ENCODE results near the gene SPATA18. TPM values are rescaled to one million over a fixed set of nuclear protein-coding genes. Genes with fewer than 3 reads are reported as not detected.

The SPATA18 gene
- total and polyA plus RNA-seq, 2 of the 13 experiments (the other 11 are each of a cell fraction or from before 2014, with no cell fraction given), result 5.7 to 13.2 TPM

- TF ChIP-seq AKNA (CRISPR knock-in tag; IDR thresholded peaks at IDR 0.05; ENCODE audit: borderline replicate concordance) (no peak), TCF12 (IDR thresholded peaks at IDR 0.05) (no peak), TCF12 (CRISPR knock-in tag; IDR thresholded peaks at IDR 0.05) (no peak), ZNF33B (CRISPR knock-in tag; IDR thresholded peaks at IDR 0.05) (peak; percentile 25; the same call in 1 of the 2 replicates), ZNF530 (CRISPR knock-in tag; IDR thresholded peaks at IDR 0.05; ENCODE audit: low read depth) (no peak), HMGXB4 (CRISPR knock-in tag; IDR thresholded peaks at IDR 0.05; ENCODE audit: borderline replicate concordance in 1 of 2, low read depth in 1 of 2) (peak in 1 of 2 experiments; percentile 32; a peak in 1 of 4 replicates), ZNF564 (CRISPR knock-in tag; IDR thresholded peaks at IDR 0.05) (peak; percentile 63), ZBTB38 (CRISPR knock-in tag; IDR thresholded peaks at IDR 0.05) (no peak), MED1 (CRISPR knock-in tag; IDR thresholded peaks at IDR 0.05) (peak; percentile 33; the same call in 1 of the 2 replicates), NFKB2 (CRISPR knock-in tag; IDR thresholded peaks at IDR 0.05; ENCODE audit: borderline replicate concordance) (peak; percentile 26; the same call in 1 of the 2 replicates), ZNF280B (CRISPR knock-in tag; IDR thresholded peaks at IDR 0.05; ENCODE audit: borderline replicate concordance) (no peak), AGO2 (optimal IDR thresholded peaks at IDR 0.05; ENCODE audit: low read depth, low read length) (peak; percentile 52), KDM5B (CRISPR knock-in tag; IDR thresholded peaks at IDR 0.05; ENCODE audit: borderline replicate concordance) (peak; percentile 75; the same call in 1 of the 2 replicates), ZKSCAN5 (CRISPR knock-in tag; IDR thresholded peaks at IDR 0.05) (0 out of 2 replicates have a peak, but pooled peaks have one; percentile 27), HNRNPK (IDR thresholded peaks at IDR 0.05; ENCODE audit: low read depth, low read length, poor library complexity, severe bottlenecking) (peak; percentile 49), TRIM22 (IDR thresholded peaks at IDR 0.05) (no peak), HIVEP1 (CRISPR knock-in tag; IDR thresholded peaks at IDR 0.05) (peak; percentile 65; the same call in 1 of the 2 replicates), ZNF441 (CRISPR knock-in tag; IDR thresholded peaks at IDR 0.05; ENCODE audit: borderline replicate concordance) (0 out of 2 replicates have a peak, but pooled peaks have one; percentile 9)
Observed at GRCh38 chr4:52051615-52052474, 741 bp downstream of the SPATA18 start (continued).

All from HepG2 (cell line).